GM12801 (cell line): ENCODE measurements around the gene TK1.

Source experiments
- CTCF ChIP-seq: IDR thresholded peaks from one replicate; pipeline ENCODE4 v1.5.1; 2011; ENCODE audit warnings: control low read depth; ENCODE audit not compliant: insufficient read length; ENCODE audit errors: extremely low read depth

TK1 gene

GRCh38 chr17:78182504-78182903 lies 4.3 kb downstream of the TK1 start:
- TF ChIP-seq CTCF = no peak

GRCh38 chr17:78180508-78180907 lies 6.3 kb downstream of the TK1 start:
- TF ChIP-seq CTCF = no peak

DNA sequence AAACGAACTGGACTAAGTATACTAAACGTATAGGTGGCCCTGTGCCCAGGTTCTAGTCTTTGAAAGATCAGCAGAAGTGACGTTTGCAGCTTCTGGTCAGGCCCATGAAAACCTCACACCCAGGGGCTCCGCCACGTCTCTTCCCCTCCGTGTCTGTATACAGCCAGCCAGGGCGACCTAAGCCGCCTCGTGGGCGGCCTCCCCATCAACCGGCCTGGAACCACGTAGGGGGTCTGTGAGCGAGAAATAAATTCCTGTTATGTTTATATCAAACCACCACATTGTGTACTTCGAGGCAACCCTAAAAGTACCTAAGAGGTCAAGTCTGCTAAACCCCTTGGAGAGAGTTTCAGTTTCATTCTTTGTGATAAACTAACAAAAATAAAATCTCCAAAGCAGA lies 6.8 kb downstream of the TK1 start:
- TF ChIP-seq CTCF = no peak

GRCh38 chr17:78179372-78179771 lies 7.5 kb downstream of the TK1 start:
- TF ChIP-seq CTCF = no peak

GRCh38 chr17:78176548-78177025 lies 10.3 kb downstream of the TK1 start:
- TF ChIP-seq CTCF = peak; percentile 29

GRCh38 chr17:78175643-78175981 lies 11.2 kb downstream of the TK1 start:
- TF ChIP-seq CTCF = no peak

- no peak for TF ChIP-seq CTCF
Measured at GRCh38 chr17:78174870-78175642, 11.8 kb downstream of the TK1 start.
